KG1 (cell line): Measurements from ENCODE around the gene KLHL3.
"Not testable (repeated sequence)": the region's sequence is repeated elsewhere in the genome, so short reads cannot be mapped to it uniquely, and the experiment has no call there.

ENCODE experiments used
- DNase-seq: peaks from one replicate; lab custom pipeline; 2025; lab: John Stamatoyannopoulos, UW

The KLHL3 gene, protein sequence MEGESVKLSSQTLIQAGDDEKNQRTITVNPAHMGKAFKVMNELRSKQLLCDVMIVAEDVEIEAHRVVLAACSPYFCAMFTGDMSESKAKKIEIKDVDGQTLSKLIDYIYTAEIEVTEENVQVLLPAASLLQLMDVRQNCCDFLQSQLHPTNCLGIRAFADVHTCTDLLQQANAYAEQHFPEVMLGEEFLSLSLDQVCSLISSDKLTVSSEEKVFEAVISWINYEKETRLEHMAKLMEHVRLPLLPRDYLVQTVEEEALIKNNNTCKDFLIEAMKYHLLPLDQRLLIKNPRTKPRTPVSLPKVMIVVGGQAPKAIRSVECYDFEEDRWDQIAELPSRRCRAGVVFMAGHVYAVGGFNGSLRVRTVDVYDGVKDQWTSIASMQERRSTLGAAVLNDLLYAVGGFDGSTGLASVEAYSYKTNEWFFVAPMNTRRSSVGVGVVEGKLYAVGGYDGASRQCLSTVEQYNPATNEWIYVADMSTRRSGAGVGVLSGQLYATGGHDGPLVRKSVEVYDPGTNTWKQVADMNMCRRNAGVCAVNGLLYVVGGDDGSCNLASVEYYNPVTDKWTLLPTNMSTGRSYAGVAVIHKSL

DNA sequence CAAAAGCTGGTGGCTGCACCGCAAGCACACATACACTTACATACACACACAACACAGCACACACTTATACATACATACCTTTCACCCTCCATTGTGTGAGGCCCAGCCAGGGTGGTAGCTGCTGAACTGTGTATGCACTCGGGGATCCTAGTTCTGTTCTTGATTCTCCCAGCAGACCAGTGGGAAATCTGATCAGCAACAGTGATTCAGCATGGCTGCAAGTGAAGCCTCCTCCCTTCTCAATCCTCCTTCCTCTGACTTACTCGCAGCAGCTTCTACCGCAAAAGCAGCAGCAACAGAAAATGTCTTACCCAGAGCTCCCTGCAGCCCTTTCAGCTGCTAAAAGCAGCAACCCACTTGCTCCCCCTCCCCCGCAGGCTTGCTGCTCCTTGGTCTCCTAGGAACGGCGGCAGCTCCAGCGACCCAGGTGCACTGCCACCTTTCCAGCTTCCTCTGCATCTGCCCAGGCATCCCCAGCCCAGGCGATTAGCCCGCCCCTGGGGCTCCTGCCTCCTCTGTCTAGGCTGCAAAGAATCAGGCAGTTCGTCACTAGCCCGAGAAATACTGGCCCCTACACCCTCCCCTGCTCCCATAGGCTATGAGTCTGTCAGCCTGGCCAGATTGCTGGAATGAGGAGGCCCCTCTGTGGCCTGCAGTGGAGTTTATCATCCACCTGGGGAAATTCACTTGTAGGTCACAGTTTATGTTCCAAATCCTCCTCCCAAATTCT lies at the start of gene KLHL3:
KLHL3 (minus strand) TSS at position 535 of the 730 bp plus-strand sequence; CDS start at position 92, 443 bp downstream.
- DNase-seq = no peak

DNA sequence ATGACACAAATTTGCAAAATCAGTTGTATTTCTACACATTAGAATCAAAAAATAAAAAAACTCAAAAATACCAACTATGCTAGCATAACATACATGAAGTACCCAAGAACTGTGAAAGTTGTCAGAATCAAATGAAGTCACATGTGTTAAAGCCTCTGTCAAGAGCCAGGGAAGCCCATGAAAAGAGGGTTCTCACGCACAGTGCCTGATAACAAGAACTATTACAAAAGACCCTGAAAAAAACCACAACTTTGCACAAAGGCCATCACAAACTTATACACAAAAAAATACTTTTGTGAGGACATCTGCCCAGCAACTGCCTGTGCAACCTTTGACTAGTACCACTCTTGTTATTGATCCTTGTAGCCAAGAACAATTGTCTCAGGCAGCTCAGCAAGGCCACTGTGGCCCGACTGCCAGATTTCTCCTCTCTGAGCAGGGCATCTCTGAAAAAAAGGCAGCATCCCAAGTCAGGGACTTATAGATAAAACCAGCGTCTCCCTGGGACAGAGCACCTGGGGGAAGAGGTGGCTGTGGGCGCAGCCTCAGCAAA lies 47.2 kb upstream of the KLHL3 start:
- DNase-seq = no peak

DNA sequence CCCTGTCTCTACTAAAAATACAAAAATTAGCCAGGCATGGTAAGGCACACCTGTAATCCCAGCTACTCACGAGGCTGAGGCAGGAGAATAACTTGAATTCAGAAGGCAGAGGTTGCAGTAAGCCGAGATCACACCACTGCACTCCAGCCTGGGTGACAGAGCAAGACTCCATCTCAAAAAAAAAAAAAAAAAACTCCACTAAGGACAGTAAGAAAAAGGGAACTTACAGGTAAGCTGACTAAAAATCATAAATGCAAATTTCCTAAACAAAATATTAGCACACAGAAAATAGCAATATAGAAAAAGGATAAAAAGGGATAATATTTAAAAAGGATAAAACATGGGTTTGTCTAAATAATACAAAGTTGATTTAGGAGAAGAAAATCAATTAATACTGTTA lies 46.2 kb upstream of the KLHL3 start:
- DNase-seq = no peak

DNA sequence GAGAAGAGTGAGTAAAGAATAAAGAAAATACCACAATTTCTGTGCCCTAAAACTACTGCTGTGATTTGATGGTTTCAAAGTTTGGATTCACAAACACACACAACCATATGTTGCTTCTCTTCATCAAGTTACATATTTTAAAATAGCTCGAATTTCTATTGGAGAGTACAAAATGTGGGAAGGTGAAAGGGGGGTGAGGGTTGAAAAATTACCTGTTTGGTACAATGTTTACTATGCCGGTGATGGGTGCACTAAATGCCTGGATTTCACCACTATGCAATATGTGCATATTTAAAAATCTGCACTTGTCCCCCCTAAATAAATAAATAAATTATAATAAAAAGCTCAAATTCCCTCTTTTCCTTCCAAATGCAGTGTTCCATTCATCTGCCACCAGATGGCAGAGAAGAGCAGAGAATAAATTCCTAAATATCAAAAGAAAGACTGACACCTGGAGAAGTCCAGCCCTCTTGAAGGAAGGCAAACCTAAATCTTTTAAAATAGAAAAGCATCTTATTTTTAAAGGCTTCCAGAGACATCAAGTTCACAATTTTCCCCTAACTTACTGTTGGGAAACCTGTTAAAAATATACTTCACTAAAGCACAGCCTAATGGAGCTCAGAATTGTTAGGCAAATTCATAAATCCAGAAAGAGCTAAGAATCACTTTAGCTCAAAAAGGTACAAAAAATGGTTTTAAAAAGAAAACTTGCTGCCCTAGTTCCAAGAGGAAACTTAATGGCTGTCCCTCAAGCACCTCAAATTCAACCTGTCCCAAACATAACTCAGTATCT lies 43.1 kb upstream of the KLHL3 start:
- DNase-seq = peak; percentile 0

DNA sequence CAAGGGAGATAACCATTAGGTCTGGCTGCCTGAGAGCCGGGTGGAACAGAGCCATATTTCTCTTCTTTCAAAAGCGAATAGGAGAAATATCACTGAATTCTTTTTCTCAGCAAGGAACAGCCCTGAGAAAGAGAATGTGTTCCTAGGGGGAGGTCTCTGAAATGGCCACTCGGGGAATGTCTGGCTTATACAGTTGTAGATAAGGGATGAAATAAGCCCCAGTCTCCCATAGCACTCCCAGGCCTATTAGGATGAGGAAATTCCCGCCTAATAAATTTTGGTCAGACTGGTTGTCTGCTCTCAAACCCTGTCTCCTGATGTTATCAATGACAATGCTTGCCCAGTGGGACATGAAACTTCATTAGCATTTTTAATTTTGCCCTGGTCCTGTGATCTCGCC lies 32.0 kb upstream of the KLHL3 start:
- not testable (repeated sequence) for DNase-seq

DNA sequence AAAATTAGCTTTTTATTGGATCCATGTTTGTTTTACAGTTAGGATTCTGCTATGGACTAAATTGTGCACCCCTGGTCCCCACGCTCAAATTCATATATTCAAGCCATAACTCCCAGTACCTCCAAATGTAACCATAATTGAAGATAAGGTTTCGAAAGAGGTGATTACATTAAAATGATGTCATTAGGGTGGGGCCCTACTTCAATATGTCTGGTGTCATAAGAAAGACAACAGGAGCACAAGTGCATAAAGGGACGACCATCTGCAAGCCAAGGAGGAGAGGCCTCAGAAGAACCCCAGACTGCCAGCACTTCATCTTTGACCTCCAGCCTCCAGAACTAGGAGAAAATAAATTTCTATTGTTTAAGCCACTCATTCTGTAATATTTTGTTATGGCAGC lies 25.7 kb upstream of the KLHL3 start:
- DNase-seq = no peak

DNA sequence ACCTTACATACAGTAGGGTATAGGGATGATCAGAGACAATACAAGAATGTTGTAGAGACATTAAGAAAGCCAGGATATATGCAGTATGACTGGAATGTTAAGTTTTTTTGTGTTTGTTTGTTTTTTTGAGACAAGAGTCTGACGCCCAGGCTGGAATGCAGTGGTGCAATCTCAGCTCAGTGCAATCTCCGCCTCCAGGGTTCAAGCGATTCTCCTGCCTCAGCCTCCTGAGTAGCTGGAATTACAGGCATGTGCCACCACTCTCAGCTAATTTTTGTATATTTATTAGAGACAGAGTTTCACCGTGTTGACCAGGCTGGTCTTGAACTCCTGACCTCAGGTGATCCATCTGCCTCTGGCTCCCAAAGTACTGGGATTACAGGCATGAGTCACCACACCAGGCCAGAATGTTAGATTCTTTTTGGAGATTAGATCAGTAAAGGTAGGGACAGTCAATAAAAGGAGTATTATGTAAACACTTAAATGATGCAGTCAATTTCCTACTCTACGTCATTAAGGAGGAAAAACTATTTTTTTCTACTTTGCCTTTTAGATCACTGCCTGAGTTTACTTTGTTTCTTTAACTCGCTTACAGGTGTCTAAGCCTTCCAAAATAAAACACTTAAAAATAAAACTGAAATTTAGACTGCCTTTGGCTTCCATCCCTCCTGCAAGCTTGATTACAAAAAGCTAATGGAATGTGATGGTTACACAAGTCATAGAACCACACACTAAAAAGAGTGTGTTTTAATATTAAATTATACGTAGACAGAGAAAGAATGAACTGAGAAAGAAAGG lies 25.0 kb upstream of the KLHL3 start:
- no peak for DNase-seq

DNA sequence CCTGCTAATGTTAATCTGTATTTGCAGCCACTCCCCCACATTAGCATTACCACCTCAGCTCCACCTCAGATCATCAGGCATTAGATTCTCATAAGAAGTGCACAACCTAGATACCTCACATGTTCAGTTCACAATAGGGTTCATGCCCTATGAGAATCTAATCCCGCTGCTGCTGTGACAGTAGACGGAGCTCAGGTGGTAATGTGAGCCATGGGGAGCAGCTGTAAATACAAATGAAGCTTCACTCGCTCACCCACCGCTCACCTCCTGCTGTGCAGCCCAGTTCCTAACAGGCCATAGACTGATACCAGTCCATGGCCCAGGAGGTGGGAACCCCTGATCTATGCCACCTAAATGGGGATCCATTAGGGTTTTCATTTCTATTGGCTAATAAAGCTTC lies 24.4 kb upstream of the KLHL3 start:
- no peak for DNase-seq

DNA sequence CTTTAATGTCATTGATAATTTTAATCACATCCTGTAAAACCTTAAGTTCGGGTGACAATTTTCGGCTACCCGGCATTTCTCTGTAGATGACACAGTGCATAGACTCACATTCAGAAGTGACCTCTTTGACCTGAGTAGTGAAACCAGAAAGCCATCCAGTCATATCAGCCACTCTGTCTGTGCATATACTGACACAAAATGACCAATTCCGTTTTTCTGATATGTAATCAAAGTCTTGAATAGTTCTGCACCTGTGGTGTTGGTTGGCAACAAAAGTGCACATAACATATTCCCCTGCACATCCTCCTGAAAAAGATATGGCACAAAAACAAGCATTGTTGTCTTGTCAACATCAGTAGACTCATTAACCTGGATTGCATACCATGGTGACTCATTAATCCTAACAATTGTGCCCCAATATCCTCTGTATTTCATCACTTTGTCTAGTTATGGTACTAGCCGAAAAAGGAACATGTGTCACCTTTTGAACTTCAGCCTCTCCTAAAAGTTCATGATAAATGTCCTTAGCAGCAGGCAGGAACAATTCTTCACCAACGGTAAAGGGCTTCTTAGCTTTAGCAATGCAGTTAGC lies 22.9 kb upstream of the KLHL3 start:
- DNase-seq = no peak

DNA sequence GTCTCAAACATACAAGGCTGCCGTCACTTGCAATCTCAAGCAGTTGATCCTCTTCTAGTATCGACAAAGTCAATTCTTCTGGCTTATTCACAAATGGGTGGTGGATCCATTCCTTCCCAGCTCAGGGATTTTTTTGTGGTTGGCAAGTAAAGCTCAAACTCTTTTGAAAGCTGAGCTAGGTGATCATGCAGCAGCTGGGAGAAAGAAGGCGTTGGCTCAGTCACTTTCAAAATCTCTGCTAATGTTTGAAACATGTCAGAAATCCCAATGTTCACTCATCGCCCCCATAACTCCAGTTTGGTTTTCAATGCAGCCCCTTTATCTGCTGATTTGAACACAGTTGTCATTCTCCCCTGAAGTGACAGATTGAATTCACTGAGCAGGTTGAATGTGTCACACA lies 22.2 kb upstream of the KLHL3 start:
- DNase-seq = no peak

DNA sequence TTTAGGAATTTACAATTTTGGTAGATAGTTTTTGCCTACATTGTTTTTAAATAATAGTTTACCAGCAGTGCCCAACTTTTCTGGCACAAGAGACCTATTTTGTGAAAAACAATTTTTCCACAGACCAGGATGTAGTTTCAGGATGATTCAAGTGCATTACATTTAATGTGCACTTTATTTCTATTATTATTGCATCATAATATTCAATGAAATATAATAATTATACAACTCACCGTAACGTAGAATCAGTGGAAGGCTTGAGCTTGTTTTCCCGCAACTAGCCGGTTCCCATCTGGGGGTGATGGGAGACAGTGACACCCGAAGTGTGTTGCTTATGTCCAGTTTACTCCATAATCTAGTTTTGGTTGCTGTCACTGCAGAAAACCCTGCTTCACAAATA lies 21.7 kb upstream of the KLHL3 start:
- no peak for DNase-seq

DNA sequence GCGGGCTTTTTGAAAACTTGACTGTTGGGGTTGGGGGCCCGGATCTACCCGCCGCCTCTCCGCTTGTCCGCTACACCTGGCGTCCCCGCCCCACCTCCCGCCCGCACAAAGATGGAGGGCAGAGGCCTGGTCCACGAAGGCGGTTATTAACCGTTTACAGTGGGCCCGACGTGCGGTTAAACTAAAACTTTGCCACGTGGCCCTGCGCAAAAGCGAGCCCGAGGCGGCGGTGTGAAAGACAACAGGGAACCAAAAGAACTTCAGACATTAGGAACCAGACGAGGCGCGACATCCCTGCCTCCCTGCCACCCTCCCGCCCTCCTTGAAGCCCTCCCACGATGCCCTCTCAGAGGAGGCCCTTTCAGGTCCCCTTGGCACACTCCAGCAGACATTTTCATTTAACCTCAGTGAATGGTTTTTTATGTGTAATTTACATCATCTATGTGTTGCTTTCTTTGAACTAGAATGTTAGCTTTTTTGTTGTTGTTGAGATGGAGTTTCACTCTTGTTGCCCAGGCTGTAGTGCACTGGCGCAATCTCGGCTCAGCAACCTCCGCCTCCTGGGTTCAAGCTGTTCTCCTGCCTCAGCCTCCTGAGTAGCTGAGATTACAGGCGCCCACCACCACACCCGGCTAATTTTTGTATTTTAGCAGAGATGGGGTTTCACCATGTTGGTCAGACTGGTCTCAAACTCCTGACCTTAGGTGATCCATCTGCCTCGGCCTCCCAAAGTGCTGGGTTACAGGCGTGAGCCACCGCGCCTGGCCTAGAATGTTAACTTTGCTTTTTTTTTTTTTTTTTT lies 19.3 kb upstream of the KLHL3 start:
- no peak for DNase-seq

DNA sequence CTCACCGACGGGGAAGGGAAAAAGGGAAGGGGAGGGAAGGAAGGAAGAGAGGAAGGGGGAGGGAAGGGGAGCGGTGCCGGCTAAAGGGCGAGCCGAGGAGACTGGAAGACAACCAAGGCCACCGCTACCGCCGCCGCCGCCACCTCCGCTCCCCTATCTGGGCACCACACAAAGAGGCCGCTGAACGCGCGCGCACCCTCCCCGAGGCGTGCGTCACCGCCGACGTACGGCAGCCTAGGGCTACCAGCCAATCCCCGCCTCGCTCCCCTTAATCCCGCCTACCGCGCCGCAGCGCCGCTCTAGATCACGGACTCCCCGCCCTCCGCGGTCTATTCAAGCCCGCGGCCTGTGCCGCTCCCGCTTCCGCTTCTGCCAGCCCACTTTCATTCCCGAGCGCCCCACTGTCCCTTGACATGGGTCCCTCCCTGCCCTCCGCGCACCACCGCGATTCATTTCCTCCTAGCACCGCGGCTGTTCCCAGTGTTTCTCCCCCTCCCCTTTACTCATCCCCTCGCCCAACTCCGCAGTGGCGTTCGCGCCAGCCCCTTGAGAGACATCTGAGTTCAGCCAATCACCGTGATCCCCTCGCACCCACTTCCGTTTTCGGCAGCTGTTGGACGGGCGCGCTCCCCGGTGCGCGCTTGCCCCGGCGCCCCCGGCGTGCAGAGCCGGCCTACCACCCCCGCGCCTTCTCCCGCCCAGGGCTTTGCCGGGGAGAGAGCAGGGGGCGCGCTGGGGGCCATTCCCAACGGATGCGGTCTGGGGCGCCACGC lies 18.5 kb upstream of the KLHL3 start, which contains the start of gene HNRNPA0:
HNRNPA0 (minus strand) TSS at position 176 of the 773 bp plus-strand sequence. CDS start 297 bp downstream, outside the sequence.
- DNase-seq = peak; percentile 70

DNA sequence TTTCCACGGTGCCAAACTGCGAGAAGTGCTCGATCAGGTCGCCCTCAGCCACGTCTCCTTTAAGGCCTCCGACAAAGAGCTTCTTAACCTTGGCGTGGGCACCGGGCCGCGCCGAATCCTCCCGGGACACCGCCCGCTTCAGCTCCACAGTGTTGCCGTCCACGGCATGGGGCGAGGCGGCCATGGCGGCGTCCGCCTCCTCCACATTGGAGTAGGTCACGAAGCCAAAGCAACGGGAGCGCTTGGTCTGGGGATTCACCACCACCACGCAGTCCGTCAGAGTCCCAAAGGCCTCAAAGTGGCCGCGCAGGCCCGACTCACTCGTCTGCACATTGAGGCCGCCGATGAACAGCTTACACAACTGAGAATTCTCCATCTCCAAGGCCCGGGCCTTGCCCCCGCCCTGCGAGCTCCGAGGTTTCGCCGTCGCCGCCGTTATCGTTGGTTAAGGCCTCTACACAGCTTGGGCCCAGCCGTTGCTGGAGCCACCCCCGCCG lies 17.9 kb upstream of the KLHL3 start:
- peak; percentile 19 for DNase-seq

DNA sequence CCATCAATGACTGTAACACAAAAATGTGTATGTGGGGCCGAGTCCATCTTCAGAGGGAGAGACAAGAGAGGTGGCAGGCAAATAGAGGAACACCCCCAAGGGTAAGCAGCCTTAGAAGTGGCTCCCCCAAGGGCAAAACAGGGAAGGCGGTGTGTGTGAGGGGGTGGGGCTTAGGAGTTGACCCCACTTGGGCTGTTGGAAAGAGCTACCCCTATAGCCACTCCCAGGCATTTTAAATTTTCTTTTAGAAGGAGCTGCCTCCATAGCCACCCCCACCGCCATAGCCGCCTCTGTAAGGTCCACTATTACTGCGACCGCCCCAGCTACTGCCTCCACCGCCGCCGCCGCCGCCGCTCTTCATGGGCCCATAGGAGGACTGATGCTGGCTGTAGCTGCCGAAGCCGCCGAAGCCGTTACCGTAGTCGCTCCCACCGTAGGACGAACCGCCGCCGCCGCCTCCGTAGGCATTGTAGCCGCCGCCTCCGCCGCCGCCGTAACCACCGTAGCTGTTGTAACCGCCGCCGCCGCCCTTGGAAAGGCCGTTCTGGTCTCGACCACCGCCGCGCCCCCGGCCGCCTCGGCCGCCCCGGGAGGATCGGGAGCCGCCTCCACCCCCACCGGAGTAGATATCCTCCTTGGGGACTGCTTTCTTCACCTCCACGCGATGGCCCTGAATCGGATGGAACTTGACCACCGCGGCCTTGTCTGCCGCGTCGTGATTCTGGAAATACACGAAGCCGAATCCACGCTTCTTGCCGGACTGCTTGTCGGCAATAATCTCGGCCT lies 17.2 kb upstream of the KLHL3 start:
- DNase-seq = no peak

DNA sequence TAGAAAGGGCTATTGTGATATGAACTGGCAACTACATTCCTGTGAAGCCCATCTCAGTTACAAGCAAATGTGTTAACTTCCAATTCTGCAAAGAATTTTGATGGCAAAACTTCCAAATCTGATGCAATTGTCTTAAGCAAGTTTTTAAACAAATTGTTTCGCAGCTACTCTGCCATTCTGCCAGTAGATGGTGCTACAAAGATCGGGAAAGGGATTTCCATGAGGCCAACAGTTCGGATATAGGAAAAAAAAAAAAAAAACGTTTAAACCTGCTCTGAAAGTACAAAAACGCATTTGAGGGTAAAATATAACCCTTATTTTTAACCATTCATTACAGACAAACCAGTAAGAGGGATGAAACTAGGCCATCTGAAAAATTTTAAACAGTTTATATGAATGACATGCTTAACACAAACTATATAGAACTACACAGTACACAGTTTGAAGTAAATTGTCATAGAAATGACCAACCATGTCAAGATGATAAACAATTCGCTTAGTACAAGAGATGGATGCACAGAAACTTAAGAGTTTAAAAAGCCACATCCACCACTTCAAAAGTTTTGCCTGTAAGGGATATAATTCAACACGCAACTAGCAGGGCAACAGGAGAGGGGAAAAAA lies 16.1 kb upstream of the KLHL3 start:
- no peak for DNase-seq

DNA sequence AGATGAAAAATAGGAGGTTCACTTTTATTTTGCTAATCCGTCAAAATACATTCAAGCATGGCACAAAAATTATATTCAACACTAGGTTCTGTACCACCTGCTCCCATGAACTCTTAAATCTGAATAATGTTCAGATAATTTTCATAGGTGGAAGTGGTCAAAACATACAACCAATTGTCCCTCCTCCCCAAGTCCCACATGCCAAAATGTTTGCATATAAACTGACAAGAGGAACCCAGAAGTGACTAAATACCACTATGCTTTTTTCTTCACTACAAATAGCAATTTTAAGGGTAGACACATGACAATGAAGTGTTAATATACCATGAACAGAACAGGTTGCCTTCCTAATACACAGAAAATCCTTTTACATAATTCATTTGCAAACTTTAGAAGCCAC lies 14.5 kb upstream of the KLHL3 start:
- DNase-seq = no peak
